Right kidney (tissue), 1 donor: Measurements from ENCODE around the gene FIGNL1.

Experiments
- DNase-seq: peaks from one replicate; pipeline ENCODE4 v3.0.0-alpha.2; 2016

FIGNL1 gene

GRCh38 chr7:50397320-50397970 lies 52.7 kb downstream of the FIGNL1 start:
- no peak for DNase-seq

- DNase-seq = no peak
These were observed 53.3 kb downstream of the FIGNL1 start for GRCh38 chr7:50396856-50397255.

GRCh38 chr7:50394315-50394714 lies 55.8 kb downstream of the FIGNL1 start:
- DNase-seq = no peak
